H1 (cell line): Measurements from ENCODE around the gene RAB11FIP5. TPM values are rescaled to one million over a fixed set of nuclear protein-coding genes. Genes with fewer than 3 reads are reported as not detected.

Source experiments
- CREB1 ChIP-seq: IDR thresholded peaks from 2 replicates; pipeline ENCODE4 v1.6.1; 2012; ENCODE audit warnings: inconsistent platforms
- HDAC2 ChIP-seq, 2 experiments: fragments of 300-600 bp in 1 of 2; sonication (generic) in 1 of 2; IDR thresholded peaks; 2 replicates each; pipeline ENCODE4 v1.6.1; 2011 to 2012; ENCODE audit warnings: low read depth in 2 of 2, low read length in 2 of 2, mild to moderate bottlenecking in 2 of 2, moderate library complexity in 2 of 2, borderline replicate concordance in 1 of 2, inconsistent platforms in 1 of 2
- polyA plus RNA-seq, 7 experiments: library from polyadenylated mRNA; depleted of rRNA in 3 of 7; stranded (reverse) in 5 of 7; unstranded in 2 of 7; fragments of >200 nt in 5 of 7; fragments of 200-250 nt in 2 of 7; gene quantifications; 1 replicate in 5 of 7; 2 replicates in 1 of 7; 4 replicates in 1 of 7; pipeline versions ENCODE4 v1.2.1 to v1.2.3, GENCODE V29; 2011 to 2013; ENCODE audit warnings: missing spikeins in 2 of 7, mixed read lengths in 2 of 7
- total RNA-seq: library from RNA; stranded (reverse); fragmentation: NEBNext Ultra II Directional; extraction: Animal tissue kit (Norgen Biotek cat#: 25700); gene quantifications from 2 replicates; pipeline ENCODE4 v1.2.1, GENCODE V29; 2021

The RAB11FIP5 gene
- total and polyA plus RNA-seq, 2 of the 8 experiments (the other 6 are each of a cell fraction or from before 2014, with no cell fraction given) = 6.3 to 17.0 TPM

GRCh38 chr2:73112913-73113854, at the start of gene RAB11FIP5 (continued):
- TF ChIP-seq HDAC2 (IDR thresholded peaks at IDR 0.05; ENCODE audit: borderline replicate concordance in 1 of 2, low read depth in 2 of 2, low read length in 2 of 2) (0 out of 4 replicates have a peak, but pooled peaks of 1 of the 2 experiments have one; percentile 31), CREB1 (no peak)
